Adrenal gland (tissue), 12 donors: Measurements from ENCODE around the gene RBM47. TPM values are rescaled to one million over a fixed set of nuclear protein-coding genes. Genes with fewer than 3 reads are reported as not detected.
"Not testable (repeated sequence)": the region's sequence is repeated elsewhere in the genome, so short reads cannot be mapped to it uniquely, and the experiment has no call there.

Experiments
- DNase-seq, 7 donors: peaks; one replicate each; pipeline ENCODE4 v3.0.0-alpha.2; 2019 to 2020
- H3K27ac ChIP-seq, 5 donors: fragments of 200-600 bp; sonication (generic) in 4 of 5; 1 replicate in 3 of 5; 2 replicates in 2 of 5; pipeline versions ENCODE4 v1.5.1 to v1.8.0; 2016 to 2020; ENCODE audit warnings: mild to moderate bottlenecking in 1 of 5
- H3K27me3 ChIP-seq: fragments of 200-600 bp; 2 replicates; pipeline ENCODE4 v1.8.0; 2021
- H3K36me3 ChIP-seq, 2 donors: fragments of 200-600 bp; replicated peaks in 1 of 2; 1 replicate in 1 of 2; 2 replicates in 1 of 2; pipeline versions ENCODE4 v1.5.1 to v1.8.0; 2018 to 2022
- H3K4me1 ChIP-seq, 2 donors: fragments of 200-600 bp; replicated peaks in 1 of 2; 1 replicate in 1 of 2; 2 replicates in 1 of 2; pipeline versions ENCODE4 v1.5.1 to v1.8.0; 2018 to 2021
- H3K4me3 ChIP-seq, 4 donors: fragments of 200-600 bp; sonication (generic) in 3 of 4; one replicate each; pipeline ENCODE4 v1.5.1; 2016 to 2018
- H3K9me3 ChIP-seq, 3 donors: fragments of 200-600 bp; sonication (generic) in 1 of 3; replicated peaks in 1 of 3; 1 replicate in 2 of 3; 2 replicates in 1 of 3; pipeline versions ENCODE4 v1.5.1 to v1.8.0; 2016 to 2021
- CTCF ChIP-seq, 6 experiments: fragments of 450-650 bp in 4 of 6; fragments of 200-600 bp in 2 of 6; sonication (generic) in 1 of 6; IDR thresholded peaks; 1 replicate in 5 of 6; 2 replicates in 1 of 6; pipeline versions ENCODE4 v1.5.1 to v1.8.0; 2016 to 2021; ENCODE audit warnings: antibody characterized with exemption in 6 of 6, mild to moderate bottlenecking in 2 of 6, moderate library complexity in 1 of 6
- POLR2A ChIP-seq, 2 donors: fragments of 450-650 bp; IDR thresholded peaks; one replicate each; pipeline ENCODE4 v1.6.1; 2017; ENCODE audit warnings: antibody characterized with exemption in 2 of 2, mild to moderate bottlenecking in 2 of 2, moderate library complexity in 1 of 2
- WGBS, 4 donors: extraction: QIAGEN DNeasy Blood & Tissue Kit in 2 of 4; methylation state at CpG; one replicate each; pipeline versions ENCODE4 v1.1.5 to v1.1.7; 2013 to 2017; 5-methylcytosine and 5-hydroxymethylcytosine counted together
- intact Hi-C, 2 donors: fragments of 100-400 bp; cut with DNase I; formaldehyde crosslinking; loops; one replicate each; pipeline versions ENCODE4 v1.14.1 to v1.15.0; 2022 to 2023
- polyA plus RNA-seq, 3 donors: library from polyadenylated mRNA; stranded (reverse); fragments of 200-250 nt in 2 of 3; fragments of 350-450 nt in 1 of 3; fragmentation: Illumina TruSeq in 1 of 3; extraction: RNeasy Lipid Tissue Mini Kit (QIAGEN cat#74804) in 1 of 3; gene quantifications; one replicate each; pipeline ENCODE4 v1.2.3, GENCODE V29; 2013 to 2014
- total RNA-seq, 9 donors: library from RNA; depleted of rRNA in 4 of 9; stranded (reverse); fragments of >200 nt in 4 of 9; fragments of 120-200 nt in 1 of 9; fragmentation: NEBNext Ultra II Directional in 1 of 9; extraction: Animal tissue kit (Norgen Biotek cat#: 25700) in 1 of 9; gene quantifications; one replicate each; pipeline versions ENCODE4 v1.1.0 to v1.2.4, GENCODE V29; 2013 to 2023
- donor health status: healthy with polysubstance abuse.
- donor health status: Bipolar disorder and iron deficiency.
- donor health status: DM: yes; HTN: yes; CAD: no.
- donor health status: DM: no; HTN: no; CAD: no.
- donor health status: DM: no; HTN: no; CAD: no.
- donor health status: DM: yes; HTN: yes; CAD: no.

Gene RBM47
- total and polyA plus RNA-seq, 12 donors = 25.7 to 370 (median 155) TPM

GRCh38 chr4:40630335-40631021, 814 bp upstream of the RBM47 start:
- Histone ChIP-seq H3K36me3 (no peaks in the 10 kb centered on the region), H3K27me3 (no peaks in the 10 kb centered on the region), H3K27ac (peak overlapping the region; percentile 95 to 99 (median 96)), H3K9me3 (no peaks in the 10 kb centered on the region), H3K4me3 (peak overlapping the region in 2 of 4 donors; percentile 67 to 80), H3K4me1 (peaks cover 12 to 20% of the 10 kb centered on the region in 2 donors)
- 17 to 33% (median 27%) methylated on average over 13 to 41 of the region's 41 CpGs for WGBS, 4 donors
- TF ChIP-seq POLR2A (IDR thresholded peaks at IDR 0.05) (peak; percentile 5 to 37), CTCF (IDR thresholded peaks at IDR 0.05) (no peak)
- DNase-seq = peak; percentile 69 to 79 (median 72)
- intact Hi-C loops = no loop called here

- Histone ChIP-seq H3K9me3 (no peaks in the 10 kb centered on the region), H3K36me3 (no peaks in the 10 kb centered on the region), H3K4me3 (peak overlapping the region; percentile 2 to 80 (median 68)), H3K27me3 (no peaks in the 10 kb centered on the region), H3K4me1 (peaks cover 19 to 31% of the 10 kb centered on the region in 2 donors), H3K27ac (peak overlapping the region; percentile 95 to 99 (median 96))
- 9 to 14% (median 10%) methylated on average over 6 of the region's 6 CpGs for WGBS, 4 donors
- DNase-seq = peak in 1 of 7 donors; percentile 38
- intact Hi-C loops = no loop called here
- TF ChIP-seq CTCF (IDR thresholded peaks at IDR 0.05) = peak in 1 of 6 experiments; percentile 1
- TF ChIP-seq POLR2A (IDR thresholded peaks at IDR 0.05) = peak in 1 of 2 donors; percentile 28
Observed at GRCh38 chr4:40628888-40629287, 776 bp downstream of the RBM47 start.

GRCh38 chr4:40628407-40628806, 1.3 kb downstream of the RBM47 start:
- 19 to 30% (median 23%) methylated on average over 6 of the region's 6 CpGs for WGBS, 4 donors
- DNase-seq, H3K36me3 ChIP-seq, intact Hi-C loops, H3K9me3 ChIP-seq, H3K27me3 ChIP-seq: not testable (repeated sequence)
- Histone ChIP-seq H3K27ac (peak overlapping the region; percentile 61 to 99 (median 95)), H3K4me3 (peak overlapping the region in 3 of 4 donors; percentile 21 to 67 (median 33)), H3K4me1 (peaks cover 19 to 36% of the 10 kb centered on the region in 2 donors)

- H3K4me3 ChIP-seq = peak overlapping the region in 3 of 4 donors; percentile 21 to 67 (median 33)
- 30 to 45% (median 38%) methylated on average over 1 of the region's 1 CpG for WGBS, 4 donors
- intact Hi-C loops = no loop called here
- no peak for TF ChIP-seq CTCF (IDR thresholded peaks at IDR 0.05)
- TF ChIP-seq POLR2A (IDR thresholded peaks at IDR 0.05) = no peak
- H3K9me3 ChIP-seq = no peaks in the 10 kb centered on the region
- H3K36me3 ChIP-seq = no peaks in the 10 kb centered on the region
- H3K27ac ChIP-seq = peak overlapping the region; percentile 69 to 99 (median 95)
- no peaks in the 10 kb centered on the region for H3K27me3 ChIP-seq
- peaks cover 19 to 43% of the 10 kb centered on the region in 2 donors for H3K4me1 ChIP-seq
- no peak for DNase-seq
Observed at GRCh38 chr4:40627540-40627939, 2.1 kb downstream of the RBM47 start.
